Renal cortical epithelial cell (primary cell): Measurements from ENCODE around the gene CD19. TPM values are rescaled to one million over a fixed set of nuclear protein-coding genes. Genes with fewer than 3 reads are reported as not detected.

Experiments
- DNase-seq: peaks from one replicate; pipeline ENCODE4 v3.0.0-alpha.2; 2011; ENCODE audit warnings: low read depth
- total RNA-seq: library from RNA; depleted of rRNA; stranded (reverse); fragments of >200 nt; gene quantifications from 2 replicates; pipeline ENCODE4 v1.2.3, GENCODE V29; 2014

The CD19 gene
- total RNA-seq, 1 donor from 2014 or later = not detected

DNA sequence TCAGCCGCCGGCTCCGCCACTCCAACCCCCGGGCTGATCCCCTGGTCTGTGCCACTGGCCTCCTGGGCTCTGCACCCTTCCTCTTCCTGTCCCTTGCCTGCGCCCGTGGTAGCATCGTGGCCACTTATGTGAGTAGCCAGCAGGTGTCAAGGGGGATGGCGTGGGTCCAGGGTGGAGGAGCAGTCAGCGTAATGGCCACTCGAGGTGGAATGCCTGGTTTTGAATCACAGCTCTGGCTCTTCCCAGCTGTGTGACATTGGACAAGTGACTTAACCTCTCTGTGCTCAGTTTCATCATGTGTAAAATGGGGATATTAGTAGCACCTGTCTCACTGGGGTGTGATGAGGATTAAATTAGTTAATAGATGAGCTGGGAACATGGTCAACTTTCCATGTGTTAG, 50.6 kb downstream of the CD19 start:
- DNase-seq = no peak

DNA sequence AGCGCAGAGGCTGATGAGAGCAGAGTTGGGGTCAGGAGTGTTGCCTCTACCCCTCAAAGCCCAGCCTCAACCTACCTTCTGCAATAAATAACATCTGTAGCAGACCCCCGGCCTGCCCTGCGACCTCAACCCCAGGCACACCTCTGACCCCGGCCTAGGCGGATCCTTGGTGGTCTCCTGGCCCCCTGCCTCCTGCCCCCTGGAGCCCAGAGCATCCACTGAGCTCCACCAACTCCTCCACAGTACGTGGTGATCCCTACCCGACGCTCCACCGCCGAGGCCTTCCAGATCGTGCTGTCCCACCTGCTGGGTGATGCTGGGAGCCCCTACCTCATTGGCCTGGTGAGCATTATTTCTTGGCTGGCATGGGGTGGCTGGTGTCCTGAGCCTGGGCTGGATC, 51.2 kb downstream of the CD19 start:
- no peak for DNase-seq

DNA sequence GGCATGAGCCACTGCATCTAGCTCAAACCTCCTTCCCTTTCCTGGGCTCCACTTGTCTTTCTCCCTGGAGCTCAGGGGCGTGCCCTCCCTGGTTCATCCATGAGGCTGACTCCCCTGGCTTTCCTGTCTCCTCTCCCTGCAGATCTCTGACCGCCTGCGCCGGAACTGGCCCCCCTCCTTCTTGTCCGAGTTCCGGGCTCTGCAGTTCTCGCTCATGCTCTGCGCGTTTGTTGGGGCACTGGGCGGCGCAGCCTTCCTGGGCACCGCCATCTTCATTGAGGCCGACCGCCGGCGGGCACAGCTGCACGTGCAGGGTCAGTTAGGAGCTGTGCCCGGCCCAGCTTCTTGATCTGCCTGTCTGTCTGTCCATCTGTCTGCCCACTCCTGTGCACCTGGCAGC, 51.9 kb downstream of the CD19 start:
- no peak for DNase-seq

DNA sequence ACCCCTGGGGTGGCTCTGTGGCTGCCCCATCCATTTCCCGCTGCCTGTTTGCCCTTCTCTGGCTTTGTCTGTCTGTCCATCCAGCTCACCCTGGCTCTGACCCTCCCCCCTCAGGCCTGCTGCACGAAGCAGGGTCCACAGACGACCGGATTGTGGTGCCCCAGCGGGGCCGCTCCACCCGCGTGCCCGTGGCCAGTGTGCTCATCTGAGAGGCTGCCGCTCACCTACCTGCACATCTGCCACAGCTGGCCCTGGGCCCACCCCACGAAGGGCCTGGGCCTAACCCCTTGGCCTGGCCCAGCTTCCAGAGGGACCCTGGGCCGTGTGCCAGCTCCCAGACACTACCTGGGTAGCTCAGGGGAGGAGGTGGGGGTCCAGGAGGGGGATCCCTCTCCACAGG, 52.3 kb downstream of the CD19 start:
- DNase-seq = no peak

DNA sequence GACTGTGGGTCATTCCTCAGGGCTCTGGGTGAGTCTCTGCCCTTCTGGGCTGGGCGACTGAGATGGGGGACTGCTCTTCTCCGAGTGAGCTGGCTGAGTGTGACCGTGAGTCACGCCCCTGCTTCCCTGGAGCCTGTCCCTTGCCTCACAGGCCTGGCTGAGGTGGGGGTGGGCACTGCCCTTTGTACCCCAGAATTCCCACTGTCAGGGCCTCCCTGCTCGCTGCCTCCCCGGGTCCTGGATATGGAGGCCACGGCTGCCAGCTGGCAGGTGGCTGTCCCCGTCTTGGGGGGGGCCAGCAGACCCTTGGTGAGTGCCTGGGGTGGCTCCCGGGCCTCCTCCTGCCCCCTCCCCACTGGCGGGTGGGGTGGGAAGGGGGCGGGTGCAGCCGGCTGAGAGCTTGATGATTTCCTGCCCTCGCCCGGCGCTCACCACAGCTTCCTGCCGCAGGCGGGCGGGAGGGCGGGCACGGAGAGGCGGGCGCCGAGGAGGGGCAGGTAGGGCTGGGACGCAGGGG, 52.9 kb downstream of the CD19 start, which contains the start of gene LAT:
Gene LAT, plus strand, starts transcription at position 434 of the 517 bp plus-strand sequence. CDS start 366 bp downstream, outside the sequence.
- no peak for DNase-seq

DNA sequence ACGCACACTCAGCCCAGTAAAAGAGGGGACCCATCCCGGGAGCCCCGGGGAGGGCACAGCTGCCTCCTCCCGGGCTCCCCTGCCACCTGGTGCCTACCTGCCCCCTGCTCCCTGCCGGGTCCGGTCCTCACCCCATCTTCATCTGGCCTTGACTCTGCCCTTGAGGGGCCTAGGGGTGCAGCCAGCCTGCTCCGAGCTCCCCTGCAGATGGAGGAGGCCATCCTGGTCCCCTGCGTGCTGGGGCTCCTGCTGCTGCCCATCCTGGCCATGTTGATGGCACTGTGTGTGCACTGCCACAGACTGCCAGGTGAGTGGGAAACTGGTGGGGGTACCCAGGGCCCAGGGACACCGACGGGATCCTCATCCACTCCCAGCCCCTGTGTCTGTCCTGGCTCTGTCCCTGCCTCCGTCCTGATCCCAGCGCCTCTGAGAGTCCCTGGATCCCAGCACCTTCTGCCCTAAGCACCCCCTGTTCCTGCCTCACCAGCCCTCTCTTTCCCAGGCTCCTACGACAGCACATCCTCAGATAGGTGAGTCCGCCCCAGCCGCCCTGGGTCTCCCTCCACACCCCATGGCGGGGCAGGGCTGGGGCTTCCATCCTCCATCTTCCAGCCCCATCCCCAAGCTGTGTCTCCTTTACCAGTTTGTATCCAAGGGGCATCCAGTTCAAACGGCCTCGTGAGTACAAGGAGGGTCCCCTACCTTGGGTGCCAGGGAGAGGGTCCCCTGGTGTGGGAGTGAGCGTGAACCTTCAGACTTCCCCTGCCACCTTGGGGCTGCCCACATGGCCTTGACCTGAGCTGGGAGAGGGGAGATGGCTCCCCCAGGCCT, 53.7 kb downstream of the CD19 start:
- no peak for DNase-seq

DNA sequence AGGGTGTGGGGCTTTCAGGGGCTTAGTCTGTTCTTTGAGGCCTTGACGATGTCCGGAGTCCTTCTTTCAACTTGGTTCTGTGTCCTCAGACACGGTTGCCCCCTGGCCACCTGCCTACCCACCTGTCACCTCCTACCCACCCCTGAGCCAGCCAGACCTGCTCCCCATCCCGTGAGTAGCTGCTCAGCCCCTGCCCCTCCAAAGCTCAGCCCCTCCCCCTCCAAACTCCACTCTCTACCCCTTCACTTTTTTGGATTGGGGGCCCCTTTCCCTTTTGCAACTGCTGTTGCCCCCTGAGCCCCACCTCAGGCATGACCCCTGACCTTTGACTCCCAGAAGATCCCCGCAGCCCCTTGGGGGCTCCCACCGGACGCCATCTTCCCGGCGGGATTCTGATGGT, 54.3 kb downstream of the CD19 start:
- DNase-seq = no peak

DNA sequence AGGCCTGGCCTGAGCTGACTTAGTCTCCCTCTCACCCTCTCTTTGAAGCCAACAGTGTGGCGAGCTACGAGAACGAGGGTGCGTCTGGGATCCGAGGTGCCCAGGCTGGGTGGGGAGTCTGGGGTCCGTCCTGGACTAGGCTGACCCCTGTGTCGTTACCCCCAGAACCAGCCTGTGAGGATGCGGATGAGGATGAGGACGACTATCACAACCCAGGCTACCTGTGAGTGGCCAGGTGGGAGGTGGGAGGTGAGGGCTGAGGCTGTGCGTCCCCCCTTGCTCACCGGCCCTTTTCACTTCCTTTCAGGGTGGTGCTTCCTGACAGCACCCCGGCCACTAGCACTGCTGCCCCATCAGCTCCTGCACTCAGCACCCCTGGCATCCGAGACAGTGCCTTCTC, 54.7 kb downstream of the CD19 start:
- DNase-seq = no peak

DNA sequence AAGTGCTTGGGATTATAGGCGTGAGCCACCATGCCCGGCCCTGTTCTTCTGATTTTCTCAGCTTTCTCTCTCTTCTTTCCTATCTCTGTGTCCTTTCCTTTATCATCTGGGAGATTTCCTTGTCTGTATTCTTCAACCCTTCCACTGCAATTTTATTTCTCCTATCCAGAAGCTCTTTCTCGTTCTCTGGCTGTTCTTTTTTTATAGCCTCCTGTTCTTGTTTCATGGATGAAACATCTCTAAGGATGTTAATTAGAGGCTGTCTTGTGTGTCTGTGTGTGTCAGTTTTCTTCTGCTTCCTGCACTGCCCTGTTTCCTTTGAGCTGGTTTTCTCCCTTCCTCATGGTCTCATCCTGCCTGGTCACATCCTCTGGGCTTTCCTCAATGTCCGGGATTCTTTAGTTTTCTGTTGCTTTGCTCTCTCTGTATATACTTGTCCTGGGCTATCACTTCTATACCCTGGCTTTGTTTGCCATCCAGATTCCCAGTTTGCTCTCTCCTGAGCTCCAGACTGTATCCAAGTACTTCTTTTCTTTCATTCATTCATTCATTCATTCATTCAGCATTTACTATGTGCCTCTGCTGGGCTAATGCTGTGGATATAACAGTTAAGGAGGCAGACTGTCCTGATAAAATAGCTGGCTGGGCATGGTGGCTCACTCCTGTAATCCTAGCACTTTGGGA, 55.5 kb downstream of the CD19 start:
- DNase-seq = no peak

Other genes starting within 250 kb of the CD19 start
- gene EIF3C, start 220.5 kb upstream of the CD19 start, total RNA-seq = 75.2 and 177 TPM in 2 replicates
- 4.5 TPM in 1 of 2 replicates, not detected in the other for gene NPIPB9, start 180.2 kb upstream of the CD19 start, total RNA-seq
- gene ATXN2L, start 109.0 kb upstream of the CD19 start, total RNA-seq = 26.6 and 92.6 TPM in 2 replicates
- 129 and 130 TPM in 2 replicates for gene TUFM, start 85.6 kb upstream of the CD19 start, total RNA-seq
- 10.8 and 21.4 TPM in 2 replicates for gene SH2B1, start 68.1 kb upstream of the CD19 start, total RNA-seq
- 0.10 TPM in 1 of 2 replicates, not detected in the other for gene ATP2A1, start 53.5 kb upstream of the CD19 start, total RNA-seq
- 33.5 and 52.1 TPM in 2 replicates for gene RABEP2, start 6.7 kb upstream of the CD19 start, total RNA-seq
- 18.1 and 23.8 TPM in 2 replicates for gene NFATC2IP, start 19.0 kb downstream of the CD19 start, total RNA-seq
- 21.0 and 36.0 TPM in 2 replicates for gene SPNS1, start 42.8 kb downstream of the CD19 start, total RNA-seq
- 0.30 TPM in 1 of 2 replicates, not detected in the other for gene LAT, start 53.1 kb downstream of the CD19 start, total RNA-seq